HG02938 (cell line): ENCODE data around the gene UBA6.
"Not testable (repeated sequence)": the region's sequence is repeated elsewhere in the genome, so short reads cannot be mapped to it uniquely, and the experiment has no call there.

Experiments used
- ATAC-seq: cut with Tn5 transposase; IDR thresholded peaks from one replicate; pipeline ENCODE4 v1.9.1; 2021; ENCODE audit warnings: mild to moderate bottlenecking, moderate library complexity; ENCODE audit not compliant: unreplicated experiment

UBA6 gene

DNA sequence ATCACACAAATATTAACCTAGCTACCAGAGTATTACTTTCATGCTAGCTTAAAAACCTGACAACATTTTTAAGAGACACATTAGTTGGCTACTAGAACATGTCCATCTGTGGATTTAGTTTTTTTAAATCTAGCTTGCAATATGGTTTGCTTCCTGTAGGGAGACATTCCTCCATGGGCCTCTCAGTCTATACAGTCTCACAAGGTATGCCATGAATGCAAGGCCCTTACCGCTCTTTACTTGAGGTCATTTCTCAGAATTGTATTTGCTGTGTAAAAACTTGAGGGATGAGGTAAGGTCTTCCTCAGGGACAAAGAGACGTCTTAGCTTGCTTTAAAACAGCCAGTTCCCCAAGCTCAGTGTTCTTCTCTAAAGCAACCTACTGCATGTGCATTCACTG lies 26.9 kb downstream of the UBA6 start:
- no peak for ATAC-seq

DNA sequence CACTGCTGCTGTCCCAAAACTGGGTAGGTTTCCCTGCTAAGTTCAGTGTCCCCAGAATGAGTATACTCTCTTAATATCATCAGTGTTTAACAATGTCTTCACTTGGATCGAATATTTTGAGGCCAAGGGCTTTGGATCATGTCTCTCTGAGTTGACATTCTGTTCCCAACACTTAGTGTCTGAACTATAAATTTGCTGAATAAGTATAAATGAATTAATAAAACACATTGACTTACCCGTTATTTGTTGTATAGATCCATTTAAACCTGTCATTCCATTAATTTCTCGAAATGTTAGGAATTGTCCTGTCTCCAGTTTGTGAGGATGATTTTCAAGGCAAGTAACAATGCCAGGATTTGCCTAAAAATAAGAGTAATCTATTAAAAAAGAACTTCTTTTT lies 32.6 kb downstream of the UBA6 start:
- no peak for ATAC-seq

DNA sequence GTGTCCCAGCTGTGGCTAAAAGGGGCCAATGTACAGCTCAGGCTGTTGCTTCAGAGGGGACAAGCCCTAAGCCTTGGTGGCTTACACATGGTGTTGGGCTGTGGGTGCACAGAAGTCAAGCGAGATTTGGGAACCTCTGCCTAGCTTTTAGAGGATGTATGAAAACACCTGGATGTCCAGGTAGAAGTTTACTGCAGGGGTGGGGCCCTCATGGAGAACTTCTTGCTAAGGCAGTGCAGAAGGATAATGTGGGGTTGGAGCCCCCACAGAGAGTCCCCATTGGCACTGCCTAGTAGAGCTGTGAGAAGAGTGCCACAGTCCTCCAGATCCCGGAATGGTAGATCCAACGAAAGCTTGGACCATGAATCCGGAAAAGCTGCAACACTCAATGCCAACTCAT lies 40.5 kb downstream of the UBA6 start:
- no peak for ATAC-seq

DNA sequence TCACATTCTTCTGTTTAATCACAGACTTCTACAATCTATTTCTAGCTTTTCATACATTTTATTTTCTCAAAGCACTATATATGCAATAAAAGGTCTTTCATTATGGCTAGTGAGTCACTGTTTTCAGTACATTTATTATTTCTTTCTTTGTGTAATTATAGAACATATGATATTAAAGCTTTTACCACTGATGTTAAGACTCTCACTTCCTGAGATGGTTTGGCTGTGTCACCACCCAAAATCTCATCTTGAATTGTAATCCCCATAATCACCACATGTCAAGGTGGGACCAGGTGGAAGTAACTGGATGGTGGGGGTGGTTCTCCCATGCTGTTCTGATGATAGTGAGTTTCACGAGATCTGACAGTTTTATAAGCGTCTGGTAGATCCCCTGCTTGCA lies 41.9 kb downstream of the UBA6 start:
- no peak for ATAC-seq

DNA sequence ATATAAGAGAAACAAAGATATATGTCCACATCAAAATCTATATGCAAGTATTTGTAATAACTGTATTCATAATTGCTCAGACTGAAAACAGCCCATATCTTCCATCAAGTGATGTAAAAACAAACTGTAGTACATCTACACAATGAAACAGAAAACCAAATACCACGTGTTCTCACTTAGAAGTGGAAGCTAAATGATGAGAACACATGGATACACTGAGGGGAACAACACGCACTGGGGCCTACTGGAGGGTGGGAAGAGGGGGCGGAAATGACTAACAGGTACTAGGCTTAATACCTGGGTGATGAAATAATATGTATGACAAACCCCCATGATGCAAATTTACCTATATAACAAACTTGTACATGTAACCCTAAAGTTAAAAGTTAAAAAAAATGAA lies 42.7 kb downstream of the UBA6 start:
- no peak for ATAC-seq

DNA sequence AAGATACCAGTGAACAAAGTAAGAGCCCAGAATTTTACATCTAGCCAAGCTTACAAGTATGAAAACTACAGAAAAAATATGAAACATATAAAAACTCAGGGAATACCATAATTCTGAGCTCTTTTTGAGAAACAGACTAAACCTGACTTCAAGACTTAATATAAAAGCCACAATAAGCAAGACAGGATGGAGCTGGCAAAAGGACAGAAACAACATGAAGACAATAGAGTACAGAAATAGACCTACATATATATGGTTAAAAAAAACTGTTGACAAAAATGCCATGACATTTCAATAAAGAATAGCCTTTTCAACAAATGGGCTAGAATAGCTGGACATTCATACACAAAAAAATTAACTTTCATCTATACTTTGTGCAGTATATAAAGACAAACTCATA lies 49.4 kb downstream of the UBA6 start:
- no peak for ATAC-seq

DNA sequence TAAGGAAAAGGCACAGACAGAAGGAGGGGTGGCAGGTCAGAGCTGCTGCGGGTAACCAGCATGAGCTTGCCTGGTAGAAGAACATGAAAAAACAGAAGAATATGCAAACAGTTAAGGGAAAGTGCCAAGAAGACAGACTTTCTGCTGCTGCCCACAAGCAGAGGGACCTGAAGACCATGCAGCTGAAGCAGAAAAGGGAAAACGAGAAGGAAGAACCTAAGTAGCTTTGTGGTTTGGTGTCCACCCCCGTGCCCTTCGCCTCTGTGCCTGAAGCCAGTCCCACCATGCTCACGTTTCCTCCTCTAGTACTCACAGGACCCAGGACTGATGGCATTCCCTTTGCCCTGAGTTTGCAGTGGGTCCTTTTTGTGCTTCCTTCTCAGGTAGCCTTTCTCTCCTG lies 62.8 kb downstream of the UBA6 start:
- no peak for ATAC-seq

- not testable (repeated sequence) for ATAC-seq
Observed at GRCh38 chr4:67636978-67637377, 64.0 kb downstream of the UBA6 start.

DNA sequence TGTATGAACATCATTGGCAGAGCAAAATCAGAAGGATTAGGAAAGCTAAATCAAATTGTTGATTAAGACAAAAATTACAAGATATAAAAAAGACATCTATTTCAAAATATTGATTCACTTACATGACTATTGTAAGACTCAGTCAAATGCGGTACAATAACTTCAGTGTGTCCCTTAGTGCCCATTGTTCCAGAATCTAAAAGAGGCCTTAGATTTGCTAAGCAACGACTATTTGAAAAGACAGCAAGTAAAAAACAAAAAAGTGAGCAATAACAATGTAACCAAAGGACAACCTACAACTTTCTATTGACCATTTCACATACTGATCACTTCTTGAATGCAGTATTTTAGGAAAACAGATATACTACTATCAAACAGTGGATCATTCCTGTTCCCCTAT lies 65.6 kb downstream of the UBA6 start:
- ATAC-seq, result no peak

- no peak for ATAC-seq
Observed at GRCh38 chr4:67634741-67635140, 66.2 kb downstream of the UBA6 start.

- no peak for ATAC-seq
Observed at GRCh38 chr4:67632492-67632891, 68.5 kb downstream of the UBA6 start.

DNA sequence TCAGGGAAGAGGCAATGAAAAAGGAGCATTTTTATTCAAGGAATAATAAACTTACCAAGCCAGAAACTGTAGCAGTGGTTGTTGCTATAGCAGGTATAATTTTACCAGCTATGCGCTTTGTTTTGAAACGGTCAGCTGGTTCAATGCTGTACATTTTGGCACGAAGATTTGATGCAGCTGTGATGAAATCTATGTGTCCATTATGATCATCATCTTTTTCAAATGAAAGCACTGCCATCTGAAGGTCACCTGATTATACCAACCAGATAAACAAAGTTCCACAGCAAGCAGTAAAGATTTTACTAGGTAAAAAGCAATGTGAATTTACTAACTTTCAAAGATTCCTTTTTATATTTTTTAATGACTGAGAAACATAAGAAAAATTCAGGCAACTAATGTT lies 76.0 kb downstream of the UBA6 start:
- no peak for ATAC-seq

DNA sequence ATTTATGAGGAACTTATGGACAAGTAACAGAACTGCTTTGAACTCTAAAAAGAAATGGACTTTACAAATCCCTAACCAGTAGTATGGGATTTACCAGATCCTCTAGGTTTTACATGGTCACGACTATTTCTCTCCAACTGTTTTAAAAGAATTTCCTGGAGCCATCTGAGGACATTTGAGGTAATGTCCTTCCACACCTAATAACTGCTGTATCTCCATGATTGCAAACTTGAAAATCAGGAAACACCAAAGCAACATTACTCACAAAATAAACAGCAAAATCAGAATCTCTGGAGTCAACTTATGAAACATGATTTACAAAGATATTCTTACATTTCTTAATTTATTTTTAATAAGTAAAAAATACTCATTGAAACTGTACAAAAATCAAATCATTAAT lies 84.5 kb downstream of the UBA6 start:
- no peak for ATAC-seq

DNA sequence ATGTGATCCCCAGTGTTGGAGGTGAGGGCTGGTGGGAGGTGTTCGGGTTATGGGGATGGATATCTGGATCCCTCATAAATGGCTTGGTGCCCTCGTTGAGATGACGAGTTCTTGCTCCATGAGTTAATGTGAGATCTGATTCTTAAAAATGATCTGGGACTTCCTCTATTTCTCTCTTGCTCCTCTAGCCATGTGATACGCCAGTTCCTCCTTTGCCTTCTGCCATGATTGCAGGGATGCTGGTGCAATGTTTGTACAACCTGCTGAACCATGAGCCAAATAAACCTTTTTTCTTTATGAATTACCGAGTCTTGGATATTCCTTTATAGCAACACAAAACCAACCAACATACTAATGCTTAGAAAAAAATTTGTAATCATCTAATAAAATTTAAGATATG lies 85.8 kb downstream of the UBA6 start:
- no peak for ATAC-seq

- ATAC-seq, result no peak
Observed at GRCh38 chr4:67614186-67614585, 86.8 kb downstream of the UBA6 start.

DNA sequence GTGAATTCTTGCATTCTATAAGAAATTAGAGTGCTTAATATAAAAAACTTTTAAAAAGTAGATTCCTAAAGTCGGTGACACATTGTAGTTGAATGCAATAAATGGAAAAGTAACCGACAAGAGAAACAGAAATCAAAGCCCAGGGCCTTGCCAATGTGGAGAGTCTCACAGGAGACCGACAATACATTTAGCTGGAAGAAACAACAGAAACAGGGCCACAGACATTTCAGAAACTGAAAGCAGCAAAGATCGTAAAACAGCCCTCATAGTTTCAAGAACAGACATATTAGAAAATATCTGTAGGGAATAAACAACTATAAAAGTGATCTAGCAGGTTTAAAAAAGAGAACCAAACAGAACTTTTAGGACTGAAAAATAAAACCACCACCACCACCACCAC lies 92.9 kb downstream of the UBA6 start:
- ATAC-seq, result no peak

DNA sequence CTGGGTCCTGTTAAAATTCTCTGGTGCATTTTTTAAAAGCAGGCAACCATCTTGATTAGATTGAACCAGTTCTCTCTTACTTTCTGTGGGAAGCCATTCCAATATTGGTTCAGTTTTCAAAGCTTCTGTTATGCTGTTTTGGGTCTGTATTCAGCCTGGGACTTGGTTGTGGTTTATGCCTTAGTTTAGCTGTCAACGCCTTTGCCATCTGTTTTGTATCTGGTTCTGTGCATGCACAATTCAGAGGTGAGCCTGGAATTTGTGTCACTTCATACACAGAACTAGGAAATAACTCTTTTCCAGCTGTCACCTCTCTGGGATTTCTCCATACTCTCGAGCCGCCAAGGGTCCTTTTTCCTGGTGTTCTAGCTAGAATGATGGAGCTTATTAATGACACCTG lies 96.2 kb downstream of the UBA6 start:
- no peak for ATAC-seq

- no peak for ATAC-seq
Observed at GRCh38 chr4:67604029-67604381, 97.0 kb downstream of the UBA6 start.

GRCh38 chr4:67603310-67604028 lies 97.5 kb downstream of the UBA6 start:
- no peak for ATAC-seq

DNA sequence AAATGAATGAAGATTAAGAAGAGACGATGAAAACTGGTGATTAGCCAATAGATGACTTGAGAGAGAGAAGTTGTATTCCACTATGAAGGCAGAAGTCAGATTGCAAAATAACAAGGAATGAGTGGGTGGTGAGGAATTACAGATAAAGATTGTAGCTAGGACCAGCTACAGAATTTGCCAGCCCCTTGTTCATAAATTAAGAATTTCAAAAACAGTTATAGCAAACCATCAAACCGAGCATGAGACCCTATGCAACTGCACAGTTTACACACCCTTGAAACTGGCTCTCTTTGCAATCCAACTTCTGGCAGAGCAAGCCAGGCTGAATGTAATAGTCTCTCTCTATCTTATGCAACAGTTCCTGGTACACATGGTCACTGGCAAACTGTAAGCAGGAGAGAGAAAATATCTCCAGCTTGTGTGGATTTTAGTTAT lies 107.2 kb downstream of the UBA6 start:
- ATAC-seq, result no peak

GRCh38 chr4:67587156-67587555 lies 113.8 kb downstream of the UBA6 start:
- no peak for ATAC-seq

- ATAC-seq, result no peak
Observed at GRCh38 chr4:67584496-67584895, 116.5 kb downstream of the UBA6 start.

DNA sequence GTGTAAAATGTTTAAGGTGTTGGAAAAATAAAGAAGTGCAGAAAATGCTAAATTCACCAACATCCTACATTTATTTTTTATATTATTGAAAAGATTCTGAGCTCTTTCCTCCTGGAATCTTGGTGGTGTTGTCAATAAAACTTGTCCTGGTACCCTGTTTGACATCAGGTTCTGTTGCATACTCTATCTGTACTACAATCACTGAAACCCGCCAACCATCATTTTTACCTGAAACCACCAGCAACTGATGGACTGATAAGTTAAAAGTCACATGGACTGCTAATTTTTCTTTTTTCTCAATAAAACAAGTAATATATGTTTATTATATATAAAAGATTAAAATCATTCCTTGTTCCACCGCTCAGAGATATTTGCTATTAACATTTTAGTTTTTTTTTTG lies 119.0 kb downstream of the UBA6 start:
- ATAC-seq, result no peak
